Medulla oblongata (tissue), 1 donor: Measurements from ENCODE around the gene EXD2.
A peak's percentile ranks its signal among the peaks of the same experiment; 100 is the strongest.
"Not testable (repeated sequence)": the region's sequence is repeated elsewhere in the genome, so short reads cannot be mapped to it uniquely, and the experiment has no call there.

ENCODE experiments used
- DNase-seq: peaks from one replicate; pipeline ENCODE4 v3.0.0-alpha.2; 2015; ENCODE audit errors: extremely low spot score

Gene EXD2

DNA sequence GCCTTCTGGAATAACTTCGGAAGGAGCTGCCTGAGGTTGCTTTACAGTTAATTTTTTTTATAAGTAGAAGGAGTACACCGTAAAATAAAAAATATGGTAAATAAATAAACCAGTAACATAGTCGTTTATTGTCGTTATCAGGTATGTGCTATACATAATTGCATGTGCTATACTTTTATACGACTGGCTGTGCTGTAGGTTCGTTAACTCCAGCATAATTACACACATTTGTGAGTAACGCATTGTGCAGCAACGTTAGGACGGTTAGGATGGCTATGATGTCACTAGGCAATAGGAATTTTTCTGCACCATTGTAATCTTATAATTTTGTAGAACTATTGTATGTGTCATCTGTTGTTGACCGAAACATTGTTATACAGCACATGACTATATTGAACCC, 8.5 kb downstream of the EXD2 start:
- no peak for DNase-seq

GRCh38 chr14:69204753-69205152, 13.5 kb downstream of the EXD2 start:
- no peak for DNase-seq

DNA sequence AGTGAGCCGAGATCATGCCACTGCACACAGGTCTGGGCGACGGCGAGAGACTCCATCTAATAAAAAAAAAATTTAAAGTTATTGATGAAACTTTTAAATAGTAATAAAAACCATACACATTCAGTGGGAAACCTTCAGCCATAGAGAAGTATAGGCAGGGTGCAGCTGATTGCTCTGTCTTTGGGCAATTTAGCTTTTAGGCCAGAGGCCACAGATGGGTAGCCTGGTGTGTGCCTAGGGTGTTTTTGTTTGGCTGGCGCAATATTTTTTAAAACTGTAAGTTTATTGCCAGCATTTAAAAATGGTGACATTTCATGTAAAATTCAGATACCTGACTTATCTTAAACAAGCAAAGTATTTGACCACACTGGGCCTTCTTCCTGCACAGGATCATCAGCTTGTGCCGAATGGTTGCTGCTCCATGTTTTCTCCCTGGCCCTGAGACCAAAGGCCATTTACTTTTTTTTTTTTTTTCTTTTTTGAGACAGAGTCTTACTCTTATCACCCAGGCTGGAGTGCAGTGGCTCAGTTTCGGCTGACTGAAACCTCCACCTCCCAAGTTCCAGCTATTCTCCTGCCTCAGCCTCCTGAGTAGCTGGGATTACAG, 16.2 kb downstream of the EXD2 start:
- DNase-seq = no peak

DNA sequence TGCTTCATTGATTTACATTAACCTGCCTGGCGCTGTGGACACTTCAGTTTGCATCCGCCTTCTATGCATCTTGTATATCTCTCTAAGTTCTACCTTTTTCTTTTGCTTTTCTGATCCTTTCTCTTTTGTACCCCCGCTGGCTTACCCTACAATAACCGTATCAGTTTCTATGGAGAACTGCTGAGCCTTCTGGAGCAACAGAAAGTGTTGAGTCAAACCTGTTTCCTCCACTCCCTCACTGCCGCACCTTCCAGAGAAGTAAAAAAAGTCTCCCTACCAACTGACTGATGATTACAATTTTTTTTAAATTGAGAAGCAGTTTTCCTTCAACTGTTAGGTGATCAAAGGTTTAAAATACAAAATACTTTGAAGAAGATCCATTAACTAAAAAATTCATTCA, 17.4 kb downstream of the EXD2 start:
- no peak for DNase-seq

DNA sequence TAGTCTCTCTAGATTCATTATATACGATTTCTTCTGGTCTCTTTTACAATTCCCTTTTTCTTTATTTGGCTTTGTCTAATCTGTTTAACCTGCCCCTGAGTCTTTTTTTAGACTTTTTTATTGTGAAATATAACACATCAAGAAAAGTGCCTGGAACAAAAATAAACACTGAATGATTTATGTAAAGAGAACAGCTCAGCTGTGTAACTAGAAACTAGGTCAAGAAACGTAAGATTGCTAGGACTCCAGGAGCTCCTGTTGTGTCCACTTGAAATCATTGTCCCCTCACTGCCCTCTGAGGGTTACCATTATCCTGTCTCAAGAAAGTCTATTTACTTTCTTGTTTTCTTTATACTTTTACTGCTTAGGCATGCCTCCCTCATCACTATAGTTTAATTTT, 23.1 kb downstream of the EXD2 start:
- no peak for DNase-seq

GRCh38 chr14:69217663-69218062, 26.4 kb downstream of the EXD2 start:
- not testable (repeated sequence) for DNase-seq

GRCh38 chr14:69224946-69225345, 33.6 kb downstream of the EXD2 start:
- DNase-seq = no peak

DNA sequence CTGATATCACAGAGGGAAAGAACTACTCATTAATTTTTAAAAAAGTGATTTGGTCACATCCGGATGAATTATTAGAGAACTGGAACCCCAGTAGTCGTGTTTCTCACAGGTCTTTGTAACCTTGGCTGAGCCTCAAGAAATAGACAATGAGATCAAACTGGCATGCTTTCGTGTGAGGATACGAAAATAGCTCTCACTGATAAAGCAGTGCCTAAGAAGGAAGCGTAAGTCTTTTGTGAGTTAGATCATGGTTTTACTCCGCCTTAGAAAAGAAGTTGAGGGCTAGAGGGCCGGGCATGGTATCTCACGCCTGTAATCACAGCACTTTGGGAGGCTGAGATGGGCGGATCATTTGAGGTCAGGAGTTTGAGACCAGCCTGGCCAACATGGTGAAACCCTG, 34.9 kb downstream of the EXD2 start:
- no peak for DNase-seq

DNA sequence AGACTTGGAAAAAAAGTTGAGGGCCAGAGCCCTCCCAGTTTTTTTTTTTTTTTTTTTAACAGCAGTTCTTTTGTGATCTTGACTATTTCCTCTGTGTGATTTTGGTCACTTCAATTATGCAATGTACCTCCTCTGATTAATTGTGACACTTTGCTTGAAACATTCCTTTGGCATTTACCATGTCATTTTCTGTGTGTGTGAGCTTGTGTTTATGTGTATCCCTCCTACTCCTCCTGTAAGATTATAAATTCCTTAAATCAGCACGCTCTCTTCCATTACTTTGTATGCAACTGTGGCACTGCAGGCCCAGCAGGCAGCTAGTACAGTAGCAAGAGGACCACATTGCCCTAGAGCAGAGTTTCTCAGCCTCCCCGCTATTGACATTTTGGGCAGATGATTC, 35.4 kb downstream of the EXD2 start:
- no peak for DNase-seq

DNA sequence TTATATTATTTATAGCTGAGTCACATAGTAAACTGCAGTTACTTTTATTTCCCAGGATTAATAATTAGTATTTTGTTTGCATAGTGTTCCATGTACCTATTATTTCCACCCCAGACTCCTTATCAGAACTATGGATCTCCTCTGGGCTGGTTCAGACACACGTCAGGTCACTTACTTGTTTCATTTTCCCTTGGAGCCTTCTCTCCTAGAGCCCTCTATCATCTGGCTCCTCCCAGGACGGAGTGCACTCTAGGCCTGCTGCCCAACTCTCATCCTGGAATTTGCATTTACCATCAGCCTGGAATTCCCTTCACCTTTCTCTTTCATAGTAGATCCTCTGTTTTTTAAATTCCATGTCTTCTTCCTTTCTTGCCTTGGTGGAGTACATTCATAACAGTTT, 40.2 kb downstream of the EXD2 start:
- no peak for DNase-seq

DNA sequence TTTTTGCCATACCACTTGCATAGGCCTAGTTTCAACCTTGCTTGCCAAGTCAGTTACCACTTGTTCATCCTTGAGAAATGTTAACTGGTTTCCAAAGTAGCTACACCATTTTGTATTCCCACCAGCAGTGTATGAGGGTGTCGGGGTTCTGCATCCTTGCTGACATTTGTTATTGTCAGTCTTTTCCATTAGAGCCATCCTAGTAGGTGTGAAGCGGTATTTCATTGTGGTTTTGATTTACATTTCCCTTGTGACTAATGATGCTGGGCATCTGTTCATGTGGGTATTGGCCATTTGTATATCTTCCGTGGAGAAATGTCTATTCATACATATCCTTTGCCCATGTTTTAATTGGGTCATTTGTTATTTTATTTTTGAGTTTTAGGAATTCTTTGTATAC, 41.1 kb downstream of the EXD2 start:
- no peak for DNase-seq

DNA sequence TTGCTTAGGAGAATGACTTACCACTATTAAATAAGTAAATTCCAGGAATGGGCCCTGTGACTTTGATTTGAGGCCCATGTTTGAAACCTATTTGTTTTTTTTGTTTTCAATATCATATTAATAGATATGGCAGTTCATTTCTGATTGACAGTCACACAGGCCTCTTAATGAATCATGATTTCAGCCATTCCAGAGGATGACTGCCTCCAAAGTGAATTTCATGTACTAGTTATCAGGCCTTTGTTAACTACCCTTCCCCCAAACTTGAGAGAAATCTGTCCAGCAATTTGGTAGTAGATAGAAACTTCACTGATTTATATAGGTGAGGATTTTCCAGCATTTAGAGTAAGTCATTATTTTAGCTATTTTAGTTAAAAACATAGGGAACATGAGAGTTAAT, 42.8 kb downstream of the EXD2 start:
- DNase-seq = no peak

DNA sequence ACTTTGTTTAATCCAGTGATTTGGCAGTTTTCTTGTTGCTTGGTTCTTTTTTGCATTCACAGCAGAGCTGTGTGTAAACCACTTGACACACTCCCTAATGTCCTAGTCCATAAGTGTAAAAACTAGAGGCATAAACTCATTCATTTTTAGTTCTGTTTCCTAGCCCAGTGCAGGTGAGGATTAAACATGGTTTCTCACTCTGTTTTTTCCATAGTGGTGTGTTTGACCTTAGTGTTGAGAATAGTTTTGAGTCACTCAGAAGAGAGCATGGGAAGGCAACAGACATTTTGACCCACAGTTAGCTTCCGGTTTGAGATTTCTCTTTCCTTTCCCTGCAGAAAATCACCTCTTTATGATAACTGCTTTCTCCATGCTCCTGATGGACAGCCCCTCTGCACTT, 44.4 kb downstream of the EXD2 start:
- DNase-seq = no peak

DNA sequence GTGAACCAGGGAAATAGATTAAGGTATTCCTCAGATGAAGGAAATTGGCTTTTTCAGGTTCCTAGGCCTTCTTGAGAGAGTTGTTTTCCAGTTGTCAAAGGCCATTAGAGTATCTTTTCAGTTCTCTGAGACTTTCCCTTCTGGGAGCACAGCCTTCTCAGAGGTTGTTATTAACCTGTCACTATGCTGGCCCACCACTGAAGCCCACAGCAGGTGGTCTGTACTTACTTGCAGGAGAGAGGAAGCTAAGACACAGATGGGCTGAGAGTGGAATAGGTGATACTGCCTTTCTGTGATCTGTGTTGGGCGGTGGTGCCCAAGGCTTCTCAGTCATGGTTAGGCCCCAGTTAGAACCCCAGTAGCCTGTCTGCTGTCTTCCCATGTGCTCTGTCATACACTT, 45.8 kb downstream of the EXD2 start:
- no peak for DNase-seq

- DNase-seq = no peak
These were observed 46.3 kb downstream of the EXD2 start for GRCh38 chr14:69237584-69237983.

DNA sequence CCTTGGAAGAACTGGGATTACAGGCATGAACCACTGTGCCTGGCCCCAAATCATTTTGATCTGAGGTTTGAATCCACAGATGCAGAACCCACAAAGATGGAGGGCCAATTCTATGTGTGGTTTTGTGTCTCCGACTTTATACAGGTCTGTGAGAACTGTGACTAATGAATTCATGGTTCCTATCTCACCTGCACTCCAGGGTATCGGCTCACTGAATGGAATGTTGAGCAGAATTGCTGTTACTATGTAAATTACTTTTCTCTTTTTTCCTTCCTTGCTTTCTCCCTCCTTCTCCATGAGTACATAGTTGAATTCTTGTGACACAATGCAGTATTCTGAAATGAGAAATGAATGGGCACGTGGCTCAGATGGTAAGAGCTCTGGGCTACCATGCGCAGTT, 47.6 kb downstream of the EXD2 start:
- DNase-seq = no peak

- no peak for DNase-seq
These were observed 49.4 kb downstream of the EXD2 start for GRCh38 chr14:69240527-69241173.

DNA sequence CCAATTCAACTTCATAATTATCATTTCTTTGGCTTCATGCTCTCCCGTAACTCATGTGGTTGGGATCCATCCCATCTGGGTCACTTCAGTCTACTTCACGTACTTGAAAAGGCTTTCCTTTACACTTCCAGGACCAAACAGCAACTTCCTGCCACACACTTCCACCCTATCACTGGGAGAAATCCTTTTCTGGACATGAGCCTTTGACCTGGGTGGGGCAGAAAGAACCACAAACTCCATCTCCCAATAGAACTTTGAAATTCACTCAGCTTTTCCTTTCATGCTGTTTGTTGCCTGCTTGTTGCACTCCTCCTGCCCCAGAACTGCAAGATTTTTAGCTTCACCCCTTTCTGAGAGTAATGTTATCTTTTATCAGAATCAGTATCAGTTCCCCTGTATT, 50.3 kb downstream of the EXD2 start:
- no peak for DNase-seq

DNA sequence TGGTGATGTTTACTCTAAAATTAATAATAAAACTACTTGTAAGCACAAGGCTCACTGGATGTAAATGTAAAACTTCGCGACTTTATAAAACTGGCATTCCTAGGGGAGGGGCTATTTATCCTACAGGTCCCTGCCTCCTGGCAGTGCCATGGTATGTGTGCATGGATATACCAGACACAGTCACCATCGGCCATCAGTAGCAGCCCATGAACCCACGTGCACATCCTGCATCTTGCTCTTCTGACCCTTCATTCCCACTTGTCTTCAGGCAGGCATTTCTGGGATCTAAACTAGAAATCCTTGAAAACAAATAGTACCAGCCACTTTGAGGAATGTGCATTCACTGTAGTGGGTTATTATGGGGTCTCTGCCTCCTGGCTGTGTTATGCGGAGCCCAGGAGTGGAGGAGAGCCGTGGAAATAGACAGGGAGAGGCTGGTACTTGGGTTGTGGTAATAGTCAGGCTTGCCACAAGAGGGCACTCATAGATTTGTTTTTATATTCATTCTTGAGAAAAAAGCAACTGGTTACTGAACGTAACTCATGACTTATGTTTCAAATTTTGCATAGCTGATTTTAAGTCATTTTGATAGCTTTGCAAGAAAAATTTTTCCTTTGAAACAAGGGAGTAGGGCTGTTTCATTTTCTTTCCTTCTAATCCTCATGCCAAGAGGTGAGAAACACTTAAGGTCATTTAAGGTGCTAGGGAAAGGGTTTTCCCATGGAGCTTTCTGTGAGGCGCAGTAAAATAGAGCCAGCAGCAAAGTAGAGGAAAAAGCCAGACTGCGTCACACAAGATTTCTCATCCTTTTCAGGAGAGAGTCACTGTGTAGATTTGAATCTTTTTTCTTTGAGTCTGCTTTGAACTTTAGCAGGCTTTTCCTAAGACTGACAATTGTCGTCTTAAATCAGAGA, 51.3 kb downstream of the EXD2 start:
- DNase-seq = peak; percentile 80

DNA sequence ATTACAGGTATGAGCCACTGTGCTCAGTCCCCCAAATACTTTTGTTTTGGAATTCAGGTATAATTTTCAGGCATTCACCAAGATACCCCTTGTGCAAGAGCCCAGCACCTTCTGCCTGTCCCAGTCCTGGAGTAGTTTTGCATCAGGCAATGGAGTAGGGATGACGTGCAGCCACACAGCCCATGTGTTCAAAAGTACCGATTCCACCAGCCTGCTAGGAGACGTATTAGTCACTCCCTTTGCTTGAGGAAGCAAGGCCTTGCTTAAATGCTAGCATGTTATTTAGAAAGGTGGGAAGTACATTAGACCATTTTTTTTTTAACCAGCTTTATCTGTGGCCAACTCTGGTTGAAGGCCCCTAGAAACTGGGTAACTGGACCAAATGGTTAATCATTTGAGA, 53.6 kb downstream of the EXD2 start:
- no peak for DNase-seq

GRCh38 chr14:69246331-69246730, 55.0 kb downstream of the EXD2 start:
- no peak for DNase-seq

- no peak for DNase-seq
These were observed 56.6 kb downstream of the EXD2 start for GRCh38 chr14:69247676-69248440.
